AG04449 (cell line): Measurements from ENCODE around the gene TPTE.
"Not testable (repeated sequence)": the region's sequence is repeated elsewhere in the genome, so short reads cannot be mapped to it uniquely, and the experiment has no call there.

Experiments used
- CTCF ChIA-PET: fragments of 350-600 bp; formaldehyde crosslinking; extraction: SDS; loops from one replicate; lab custom pipeline; 2021; ENCODE audit warnings: antibody characterized with exemption; lab: Yijun Ruan, JAX
- POLR2A ChIA-PET: fragments of 400-600, 350-600 bp; formaldehyde crosslinking; extraction: SDS; loops from one replicate; lab custom pipeline; 2020; ENCODE audit warnings: antibody characterized with exemption, inconsistent platforms; lab: Yijun Ruan, JAX
- DNase-seq: peaks from one replicate; pipeline ENCODE4 v3.0.0-alpha.2; 2010; ENCODE audit warnings: low read depth, low spot score
- H3K4me3 ChIP-seq: 2 replicates; pipeline ENCODE4 v1.5.1; 2011; ENCODE audit warnings: low read depth, mild to moderate bottlenecking, control low read depth, low read length
- CTCF ChIP-seq: IDR thresholded peaks from one replicate; pipeline ENCODE4 v1.5.1; 2011; ENCODE audit warnings: mild to moderate bottlenecking, moderate library complexity, low read length, control low read depth, inconsistent platforms; ENCODE audit not compliant: insufficient read depth; ENCODE audit errors: missing control alignments

Gene TPTE

GRCh38 chr21:10616535-10616934, 95.2 kb downstream of the TPTE start:
- DNase-seq, result no peak
- no peak for TF ChIP-seq CTCF
- ChIA-PET CTCF (no interaction called here), POLR2A (no interaction called here)
- H3K4me3 ChIP-seq, result no peak overlapping the region

- CTCF ChIA-PET, POLR2A ChIA-PET: not testable (repeated sequence)
Observed at GRCh38 chr21:10617133-10617752, 95.9 kb downstream of the TPTE start.

GRCh38 chr21:10627316-10627863, 106.0 kb downstream of the TPTE start:
- CTCF ChIA-PET, result no interaction called here
- no peak overlapping the region for H3K4me3 ChIP-seq
- POLR2A ChIA-PET, result no interaction called here
- no peak for DNase-seq
- no peak for TF ChIP-seq CTCF

More at GRCh38 chr21:10617133-10617752, 95.9 kb downstream of the TPTE start:
- DNase-seq, H3K4me3 ChIP-seq: not testable (repeated sequence)

- H3K4me3 ChIP-seq, DNase-seq, POLR2A ChIA-PET, CTCF ChIA-PET: not testable (repeated sequence)
Observed at GRCh38 chr21:10629239-10629638, 107.9 kb downstream of the TPTE start.

GRCh38 chr21:10630829-10631228, 109.4 kb downstream of the TPTE start:
- POLR2A ChIA-PET, DNase-seq, H3K4me3 ChIP-seq, CTCF ChIA-PET: not testable (repeated sequence)

GRCh38 chr21:10631316-10631715, 109.9 kb downstream of the TPTE start:
- DNase-seq, POLR2A ChIA-PET, CTCF ChIA-PET, H3K4me3 ChIP-seq: not testable (repeated sequence)

GRCh38 chr21:10638144-10638543, 116.8 kb downstream of the TPTE start:
- H3K4me3 ChIP-seq, CTCF ChIA-PET, POLR2A ChIA-PET: not testable (repeated sequence)

GRCh38 chr21:10639123-10639522, 117.7 kb downstream of the TPTE start:
- TF ChIP-seq CTCF, result no peak
- ChIA-PET POLR2A (no interaction called here), CTCF (no interaction called here)
- H3K4me3 ChIP-seq, result no peak overlapping the region
- no peak for DNase-seq

More at GRCh38 chr21:10638144-10638543, 116.8 kb downstream of the TPTE start:
- DNase-seq, result not testable (repeated sequence)

GRCh38 chr21:10639746-10640145, 118.4 kb downstream of the TPTE start:
- H3K4me3 ChIP-seq, DNase-seq, POLR2A ChIA-PET, CTCF ChIA-PET: not testable (repeated sequence)
